Hepatic stellate cell (primary cell): ENCODE results near the gene RUFY3.
"Not testable (repeated sequence)": the region's sequence is repeated elsewhere in the genome, so short reads cannot be mapped to it uniquely, and the experiment has no call there.

Experiments
- DNase-seq: peaks from one replicate; pipeline ENCODE4 v3.0.0; 2011; ENCODE audit warnings: low spot score

The RUFY3 gene

GRCh38 chr4:70739496-70740337, 18.0 kb downstream of the RUFY3 start:
- DNase-seq, result no peak

GRCh38 chr4:70741867-70742658, 20.3 kb downstream of the RUFY3 start:
- DNase-seq, result peak; percentile 26

DNA sequence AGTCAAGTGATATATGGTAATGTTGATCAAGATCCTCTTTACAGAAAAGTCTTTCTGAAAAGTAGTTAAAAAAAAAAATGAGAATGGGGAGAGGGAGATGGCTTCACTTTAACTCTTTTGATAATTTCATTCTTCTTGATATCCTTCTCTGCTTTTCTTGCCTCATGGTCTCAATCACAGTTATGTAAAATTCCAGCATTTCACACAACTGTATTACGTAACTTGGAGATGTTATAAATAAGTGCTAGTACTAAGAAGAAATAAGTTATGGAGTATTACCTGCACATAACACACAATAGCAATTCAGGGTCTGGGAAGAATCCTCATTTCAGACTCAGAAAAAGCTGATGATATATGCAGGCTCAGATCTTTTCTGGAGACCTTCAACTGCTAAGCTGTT, 22.0 kb downstream of the RUFY3 start:
- DNase-seq, result no peak

- no peak for DNase-seq
Measured at GRCh38 chr4:70746179-70746839, 24.5 kb downstream of the RUFY3 start.

DNA sequence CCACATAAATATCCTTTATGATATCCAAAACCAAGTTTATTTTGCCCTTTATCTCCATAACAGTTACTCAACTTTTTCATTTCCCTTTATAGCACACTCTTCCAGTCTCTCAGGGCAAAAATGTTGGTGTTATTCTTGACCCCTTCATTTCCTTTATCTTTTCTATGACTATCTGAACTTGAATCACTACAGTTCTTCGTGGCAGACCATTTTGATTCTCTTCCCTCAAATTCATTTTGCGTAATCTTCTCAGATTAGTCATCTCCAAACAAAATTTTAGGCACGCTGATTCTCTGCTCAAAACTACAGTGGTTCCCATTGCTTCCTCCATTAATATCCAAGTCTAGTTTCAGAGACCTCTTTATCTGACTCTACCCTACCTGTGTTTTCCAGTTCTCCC, 26.1 kb downstream of the RUFY3 start:
- DNase-seq, result no peak

GRCh38 chr4:70749313-70749712, 27.5 kb downstream of the RUFY3 start:
- DNase-seq, result no peak

- DNase-seq, result no peak
Measured at GRCh38 chr4:70752236-70752635, 30.5 kb downstream of the RUFY3 start.

DNA sequence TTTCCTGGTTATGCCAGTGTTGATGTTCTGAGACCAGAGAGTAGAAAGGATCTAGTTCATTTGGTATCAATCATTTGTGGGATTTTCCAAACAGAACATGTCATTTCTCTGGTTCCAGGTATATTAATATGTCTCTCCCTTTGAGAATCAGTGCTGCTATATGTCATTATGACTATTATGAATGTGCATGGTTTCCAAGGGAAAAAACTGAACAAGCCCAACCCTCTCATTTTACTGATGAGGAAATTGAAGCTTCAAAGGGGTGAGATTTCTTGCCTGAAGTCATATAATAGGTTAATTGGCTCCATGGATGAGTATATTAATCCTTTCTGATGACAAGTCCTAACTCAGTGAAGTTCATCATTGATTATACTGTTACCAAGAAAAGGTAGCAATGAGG, 31.9 kb downstream of the RUFY3 start:
- DNase-seq, result no peak

DNA sequence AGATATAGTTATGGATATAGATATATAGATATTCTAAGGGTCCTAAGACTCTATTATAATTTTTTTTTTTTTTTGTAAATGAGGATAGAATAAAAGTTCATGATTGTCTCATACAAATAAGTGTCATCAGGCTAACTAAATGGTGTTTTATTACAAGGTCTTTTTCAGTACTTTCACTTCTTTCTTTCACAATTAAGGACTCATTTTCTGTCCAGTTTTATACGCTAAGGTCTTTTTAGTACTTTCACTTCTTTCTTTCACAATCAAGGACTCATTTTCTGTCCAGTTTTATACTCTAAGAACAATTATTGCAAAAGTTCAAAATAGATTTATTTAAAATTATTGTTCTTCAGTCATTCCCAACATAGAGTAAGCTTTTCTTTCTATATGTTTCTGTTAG, 32.7 kb downstream of the RUFY3 start:
- no peak for DNase-seq

DNA sequence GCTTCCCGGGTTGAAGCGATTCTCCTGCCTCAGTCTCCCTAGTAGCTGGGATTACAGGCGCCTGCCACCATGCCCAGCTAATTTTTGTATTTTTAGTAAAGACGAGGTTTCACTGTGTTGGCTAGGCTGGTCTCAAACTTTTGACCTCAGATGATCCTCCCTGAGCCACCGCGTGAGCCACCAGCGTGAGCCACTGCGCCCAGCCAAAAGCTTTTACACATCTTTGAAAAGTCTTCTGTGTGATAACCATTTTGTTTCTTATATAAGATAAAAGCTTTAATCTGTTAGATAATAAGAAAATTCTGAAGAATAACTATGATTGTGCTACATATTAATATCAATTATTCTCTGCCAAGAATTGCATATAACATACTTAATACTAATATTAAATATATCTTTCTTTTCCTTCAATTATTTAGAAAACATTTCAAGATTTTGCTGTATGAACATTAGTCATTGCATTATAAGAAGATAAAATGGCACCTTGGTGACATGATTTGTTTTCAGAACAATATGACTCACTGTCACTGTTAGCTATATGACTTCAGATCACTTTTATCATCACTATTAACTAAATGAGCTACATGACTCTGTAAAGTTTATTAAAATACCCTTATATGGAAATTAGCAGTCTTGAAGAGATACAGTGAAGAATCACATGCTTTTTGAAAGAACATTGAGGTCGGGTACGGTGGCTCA, 33.4 kb downstream of the RUFY3 start:
- DNase-seq, result no peak

- no peak for DNase-seq
Measured at GRCh38 chr4:70759126-70759525, 37.4 kb downstream of the RUFY3 start.

- no peak for DNase-seq
Measured at GRCh38 chr4:70759627-70760026, 37.9 kb downstream of the RUFY3 start.

DNA sequence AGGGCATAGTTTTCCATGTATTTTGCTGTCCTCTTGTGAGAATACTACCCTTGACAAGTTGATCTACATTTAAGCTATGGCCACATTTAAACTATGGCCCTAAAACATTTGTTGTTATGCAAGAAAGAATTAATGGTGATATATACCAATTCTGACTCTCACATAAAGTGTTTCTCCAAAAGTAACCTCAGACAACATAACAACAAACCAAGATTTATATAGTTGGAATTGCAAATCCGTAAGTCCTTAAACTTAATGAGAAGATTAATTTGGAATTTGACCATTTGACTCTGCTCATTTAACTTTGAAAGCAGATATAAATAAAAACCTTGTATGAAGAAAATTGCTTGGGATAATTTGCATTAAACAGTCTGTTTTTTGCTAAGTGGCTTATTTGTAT, 38.9 kb downstream of the RUFY3 start:
- no peak for DNase-seq

DNA sequence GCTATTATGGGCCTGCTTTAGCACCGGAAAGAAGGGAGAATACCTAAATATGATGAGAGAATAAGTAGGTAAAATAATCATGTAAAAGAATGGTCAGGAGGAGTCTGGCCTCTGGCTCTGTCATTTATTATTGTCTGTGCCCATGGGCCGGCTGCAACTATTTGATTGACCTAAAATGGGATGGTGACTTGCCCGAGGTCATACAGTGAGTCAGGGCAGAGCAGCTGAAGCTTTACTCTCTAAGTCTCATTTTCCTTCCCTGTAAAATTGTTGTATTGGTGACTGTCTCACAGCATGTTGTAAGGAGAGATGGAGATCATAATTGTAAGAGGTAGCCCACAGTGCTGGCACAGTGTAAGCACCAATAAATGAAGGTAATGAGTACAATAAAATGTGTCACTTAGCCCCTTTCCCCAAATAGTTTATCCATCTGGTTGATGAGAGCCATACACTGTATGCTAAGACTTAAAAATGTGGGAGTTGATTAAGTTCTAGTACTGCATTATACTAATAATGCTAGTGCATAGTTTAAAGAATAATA, 39.6 kb downstream of the RUFY3 start:
- DNase-seq, result no peak

- no peak for DNase-seq
Measured at GRCh38 chr4:70765368-70765767, 43.6 kb downstream of the RUFY3 start.

GRCh38 chr4:70768301-70768948, 46.7 kb downstream of the RUFY3 start:
- DNase-seq, result peak; percentile 16

GRCh38 chr4:70769396-70769795, 47.6 kb downstream of the RUFY3 start:
- DNase-seq, result not testable (repeated sequence)

- DNase-seq, result no peak
Measured at GRCh38 chr4:70772929-70773555, 51.3 kb downstream of the RUFY3 start.

- DNase-seq, result peak; percentile 24
Measured at GRCh38 chr4:70778888-70779422, 57.2 kb downstream of the RUFY3 start.

DNA sequence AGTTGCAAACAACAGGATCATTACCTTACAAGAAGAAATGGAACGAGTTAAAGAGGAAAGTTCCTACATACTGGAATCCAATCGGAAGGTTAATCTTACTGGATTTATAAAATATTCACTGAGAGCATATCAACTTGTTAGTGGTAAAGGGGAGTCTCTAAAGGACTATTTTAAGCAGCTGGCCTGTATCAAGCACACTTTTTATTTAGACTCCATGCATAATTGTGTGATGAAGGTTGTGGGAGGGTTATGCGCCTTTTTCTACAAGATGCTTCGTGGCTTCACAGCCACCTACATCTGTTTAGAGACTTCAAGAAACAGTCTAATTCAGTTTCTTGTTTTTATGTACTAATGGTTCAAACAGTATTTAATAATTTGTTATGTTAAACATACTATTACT, 61.3 kb downstream of the RUFY3 start:
- DNase-seq, result no peak

DNA sequence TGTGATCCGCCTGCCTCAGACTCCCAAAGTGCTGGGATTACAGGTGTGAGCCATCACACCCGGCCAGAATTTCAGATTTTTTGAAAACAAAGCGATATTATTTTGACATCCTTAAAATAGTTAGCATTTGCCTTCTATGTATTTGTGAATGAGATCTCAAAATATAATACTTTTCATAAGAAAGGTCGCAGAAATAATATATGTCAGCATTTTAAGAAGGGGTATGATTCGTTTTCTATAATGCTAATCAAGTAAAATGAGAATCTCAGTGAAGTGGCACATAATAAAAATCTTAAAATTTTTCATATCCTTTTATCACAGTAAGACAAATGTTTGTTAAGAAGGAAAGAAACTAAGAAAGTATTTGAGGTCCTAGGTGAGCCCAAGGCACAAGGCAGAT, 65.7 kb downstream of the RUFY3 start:
- no peak for DNase-seq
